NOMO-1 treated with DMSO at 0.1 percent for 48 hours (cell line): Measurements from ENCODE around the gene BSG.
A peak's percentile ranks its signal among the peaks of the same experiment; 100 is the strongest.
"Not testable (repeated sequence)": the region's sequence is repeated elsewhere in the genome, so short reads cannot be mapped to it uniquely, and the experiment has no call there.

Source experiments
- DNase-seq: peaks from one replicate; lab custom pipeline; 2025; ENCODE audit not compliant: unreplicated experiment; lab: John Stamatoyannopoulos, UW

Gene BSG

GRCh38 chr19:602391-603301 is 30.2 kb downstream of the BSG start:
- DNase-seq, result no peak

DNA sequence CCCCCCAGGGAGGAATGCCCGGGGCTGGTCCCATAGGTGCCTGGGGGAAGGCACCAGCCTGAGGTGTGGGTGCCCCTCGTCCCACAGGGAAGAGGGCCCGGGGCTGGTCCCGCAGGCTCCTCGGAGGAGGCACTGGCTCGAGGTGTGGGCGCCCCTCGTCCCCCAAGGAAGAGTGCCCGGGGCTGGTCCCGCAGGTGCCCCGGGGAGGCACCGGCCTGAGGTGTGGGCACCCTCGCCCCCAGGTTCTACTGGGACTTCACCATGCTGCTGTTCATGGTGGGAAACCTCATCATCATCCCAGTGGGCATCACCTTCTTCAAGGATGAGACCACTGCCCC is 30.9 kb downstream of the BSG start:
- DNase-seq, result not testable (repeated sequence)

- not testable (repeated sequence) for DNase-seq
Observed at GRCh38 chr19:603779-604178, 31.4 kb downstream of the BSG start.

DNA sequence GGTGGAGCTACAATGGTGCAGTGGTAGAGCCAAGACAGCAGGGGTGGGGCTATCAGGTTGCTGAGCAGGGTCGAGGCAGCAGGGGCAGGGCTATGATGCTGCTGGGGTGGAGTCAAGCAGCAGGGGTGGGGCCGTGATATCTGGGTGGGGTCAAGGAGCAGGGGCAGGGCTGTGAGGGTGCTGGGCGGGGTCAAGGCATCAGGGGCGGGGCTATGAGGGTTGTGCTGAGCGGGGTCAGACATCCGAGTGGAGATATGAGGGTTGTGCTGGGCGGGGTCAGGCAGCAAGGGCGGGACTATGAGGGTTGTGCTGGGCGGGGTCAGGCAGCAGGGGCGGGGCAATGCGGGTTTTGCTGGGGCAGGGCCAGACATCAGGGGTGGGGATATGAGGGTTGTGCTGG is 32.0 kb downstream of the BSG start:
- DNase-seq, result no peak

DNA sequence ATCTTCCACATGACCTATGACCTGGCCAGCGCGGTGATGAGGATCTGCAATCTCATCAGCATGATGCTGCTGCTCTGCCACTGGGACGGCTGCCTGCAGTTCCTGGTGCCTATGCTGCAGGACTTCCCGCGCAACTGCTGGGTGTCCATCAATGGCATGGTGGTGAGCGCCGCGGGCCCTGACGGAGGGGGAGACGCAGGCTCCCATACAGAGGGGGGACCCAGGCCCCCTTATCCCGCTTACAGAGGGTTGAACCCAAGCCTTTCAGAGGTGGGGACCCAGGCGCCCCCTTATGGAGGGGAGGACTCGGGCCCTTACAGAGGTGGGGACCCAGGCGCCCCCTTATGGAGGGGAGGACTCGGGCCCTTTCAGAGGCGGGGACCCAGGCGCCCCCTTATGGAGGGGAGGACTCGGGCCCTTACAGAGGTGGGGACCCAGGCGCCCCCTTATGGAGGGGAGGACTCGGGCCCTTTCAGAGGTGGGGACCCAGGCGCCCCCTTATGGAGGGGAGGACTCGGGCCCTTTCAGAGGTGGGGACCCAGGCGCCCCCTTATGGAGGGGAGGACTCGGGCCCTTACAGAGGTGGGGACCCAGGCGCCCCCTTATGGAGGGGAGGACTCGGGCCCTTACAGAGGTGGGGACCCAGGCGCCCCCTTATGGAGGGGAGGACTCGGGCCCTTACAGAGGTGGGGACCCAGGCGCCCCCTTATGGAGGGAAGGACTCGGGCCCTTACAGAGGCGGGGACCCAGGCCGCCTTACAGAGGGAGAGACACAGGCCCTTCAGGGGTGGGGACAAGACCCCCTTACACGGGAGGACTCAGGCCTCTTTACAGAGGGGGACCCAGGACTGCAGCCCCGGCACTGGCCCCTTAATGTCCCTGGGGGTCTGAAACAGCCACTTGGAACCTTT is 32.9 kb downstream of the BSG start:
- DNase-seq, result not testable (repeated sequence)

- no peak for DNase-seq
Observed at GRCh38 chr19:607301-608154, 35.1 kb downstream of the BSG start.

DNA sequence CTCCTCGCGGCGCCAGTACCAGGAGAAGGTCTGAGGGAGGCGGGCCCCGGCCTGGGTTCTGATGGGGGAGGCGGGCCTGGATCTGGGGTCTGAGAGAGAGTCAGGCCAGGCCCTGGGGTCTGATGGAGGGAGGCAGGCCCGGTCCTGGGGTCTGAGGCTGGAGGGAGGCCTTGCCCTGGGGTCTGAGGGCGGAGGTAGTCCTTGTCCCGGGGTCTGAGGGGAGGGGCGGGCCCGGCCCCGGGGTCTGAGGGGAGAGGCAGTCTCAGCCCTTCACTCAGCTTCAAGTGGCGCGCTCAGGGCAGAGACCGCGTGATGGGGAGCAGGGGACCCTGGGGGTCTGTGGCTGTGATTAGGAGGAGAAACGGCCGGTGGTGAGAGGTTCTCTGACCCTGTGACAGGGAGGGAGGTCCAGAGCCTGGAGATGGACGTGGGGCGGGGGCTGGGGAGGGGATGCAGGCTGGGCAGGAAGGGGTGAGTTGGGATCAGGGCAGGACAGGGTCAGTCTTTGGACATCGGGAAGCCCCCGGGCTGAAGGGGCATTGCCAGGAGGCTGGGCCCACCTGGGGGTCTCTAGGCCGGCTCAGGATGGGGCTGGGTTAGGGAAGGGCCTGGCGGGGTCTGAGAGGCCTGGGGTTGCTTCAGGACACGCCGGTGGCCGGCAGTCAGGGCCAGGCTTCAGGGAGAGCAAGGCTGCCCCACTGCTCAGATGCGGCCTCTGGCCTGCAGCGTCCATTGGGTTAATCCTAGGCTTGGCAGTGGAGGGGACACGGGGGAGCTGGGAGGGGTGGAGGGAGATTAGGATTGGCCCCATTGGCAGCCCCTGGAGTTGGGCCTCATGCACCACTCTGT is 36.0 kb downstream of the BSG start:
- no peak for DNase-seq

DNA sequence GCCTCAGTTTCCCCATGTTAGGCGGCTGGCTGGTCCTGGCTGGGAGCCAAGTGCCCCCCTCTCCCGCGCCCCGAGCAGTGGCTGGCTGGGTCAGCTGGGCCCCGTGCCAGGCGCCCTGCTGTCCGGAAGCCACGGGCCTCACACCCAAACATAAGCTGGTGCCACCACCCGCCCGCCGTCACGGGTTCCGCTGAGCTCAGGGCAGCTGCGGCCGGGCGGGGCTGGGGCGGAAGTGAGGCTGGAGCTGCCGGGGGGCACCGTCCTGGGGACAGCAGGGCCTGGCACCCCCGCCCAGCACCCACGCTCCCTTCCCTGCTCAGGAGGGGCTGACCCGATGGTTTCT is 36.6 kb downstream of the BSG start:
- DNase-seq, result peak; percentile 31

- DNase-seq, result no peak
Observed at GRCh38 chr19:610071-610800, 37.8 kb downstream of the BSG start.

DNA sequence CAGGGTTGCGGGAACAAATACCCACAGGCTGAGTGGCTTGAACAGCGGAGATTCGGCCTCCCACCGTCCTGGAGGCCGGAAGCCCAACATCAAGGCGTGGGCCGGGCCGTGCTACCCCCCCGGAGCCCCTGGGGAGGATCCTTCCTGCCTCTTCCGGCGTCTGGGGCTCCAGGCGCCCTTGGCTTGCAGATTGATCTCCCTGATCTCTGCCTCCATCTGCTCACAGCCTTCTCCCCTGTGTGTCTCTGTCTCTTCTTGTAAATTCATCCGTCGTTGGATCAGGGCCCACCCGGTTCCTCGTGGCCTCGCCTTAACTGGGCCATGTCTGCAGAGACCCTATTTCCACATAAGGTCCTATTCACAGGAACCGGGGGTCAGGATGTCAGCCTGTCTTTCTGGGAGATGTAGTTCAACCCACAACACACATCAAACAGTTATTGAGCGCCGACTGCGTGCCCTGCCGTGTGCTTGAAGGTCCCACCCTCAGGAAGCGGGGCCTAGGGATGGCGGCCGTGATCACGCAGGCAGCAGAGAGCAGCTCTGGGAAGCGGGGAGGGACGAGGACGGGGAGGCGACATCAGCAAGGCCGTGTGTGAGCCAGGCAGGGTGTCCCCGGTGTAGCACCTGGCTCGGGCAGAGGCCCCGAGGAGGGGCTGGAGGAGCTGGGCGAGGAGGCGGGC is 38.5 kb downstream of the BSG start:
- DNase-seq, result no peak

- no peak for DNase-seq
Observed at GRCh38 chr19:611481-611868, 39.1 kb downstream of the BSG start.

- DNase-seq, result no peak
Observed at GRCh38 chr19:612941-613340, 40.5 kb downstream of the BSG start.

DNA sequence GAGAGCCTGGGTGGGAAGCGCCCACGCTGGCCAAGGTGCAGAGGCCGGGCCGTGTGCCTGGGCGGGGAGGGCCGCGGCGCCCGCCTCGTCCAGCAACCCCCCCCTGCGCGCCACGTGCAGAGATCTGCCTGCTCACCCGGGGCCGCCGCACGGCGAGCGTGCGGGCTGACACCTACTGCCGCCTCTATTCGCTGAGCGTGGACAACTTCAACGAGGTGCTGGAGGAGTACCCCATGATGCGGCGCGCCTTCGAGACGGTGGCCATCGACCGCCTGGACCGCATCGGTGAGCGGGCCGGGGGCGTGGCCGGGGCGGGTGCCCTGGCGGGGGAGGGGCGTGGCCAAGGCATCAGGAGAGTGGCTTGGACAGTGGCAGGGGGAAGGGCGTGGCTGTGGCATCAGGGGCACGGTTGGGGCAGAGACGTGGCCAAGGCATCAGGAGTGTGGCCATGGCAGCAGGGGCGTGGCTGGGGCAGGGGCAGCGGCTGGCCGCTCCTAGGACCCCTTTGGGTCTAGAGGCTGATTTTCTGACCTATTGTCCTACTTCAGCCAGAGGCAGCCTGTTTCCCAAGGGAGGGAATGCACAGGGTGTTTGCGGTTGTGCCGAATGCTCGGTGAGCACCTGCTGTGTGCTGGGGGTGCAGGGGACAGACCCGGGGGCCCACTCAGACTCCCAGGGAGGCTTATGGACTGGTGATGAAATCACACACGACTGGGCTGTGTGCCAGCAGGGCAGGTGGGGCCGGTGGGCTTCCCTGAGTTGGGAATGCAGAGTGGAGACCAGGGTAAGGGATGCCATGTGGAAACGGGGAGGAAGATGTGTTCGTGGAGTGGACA is 41.6 kb downstream of the BSG start:
- no peak for DNase-seq

DNA sequence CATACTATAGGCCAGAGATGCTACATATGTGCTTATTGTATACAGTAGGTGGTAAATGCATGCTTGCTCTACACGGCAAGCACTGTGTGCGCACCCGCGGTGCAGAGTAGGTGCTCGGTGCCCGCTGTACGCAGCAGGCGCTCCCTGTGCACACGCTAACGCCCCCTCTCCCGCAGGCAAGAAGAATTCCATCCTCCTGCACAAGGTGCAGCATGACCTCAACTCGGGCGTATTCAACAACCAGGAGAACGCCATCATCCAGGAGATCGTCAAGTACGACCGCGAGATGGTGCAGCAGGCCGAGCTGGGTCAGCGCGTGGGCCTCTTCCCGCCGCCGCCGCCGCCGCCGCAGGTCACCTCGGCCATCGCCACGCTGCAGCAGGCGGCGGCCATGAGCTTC is 43.2 kb downstream of the BSG start:
- DNase-seq, result no peak

- DNase-seq, result no peak
Observed at GRCh38 chr19:616062-616700, 43.8 kb downstream of the BSG start.

DNA sequence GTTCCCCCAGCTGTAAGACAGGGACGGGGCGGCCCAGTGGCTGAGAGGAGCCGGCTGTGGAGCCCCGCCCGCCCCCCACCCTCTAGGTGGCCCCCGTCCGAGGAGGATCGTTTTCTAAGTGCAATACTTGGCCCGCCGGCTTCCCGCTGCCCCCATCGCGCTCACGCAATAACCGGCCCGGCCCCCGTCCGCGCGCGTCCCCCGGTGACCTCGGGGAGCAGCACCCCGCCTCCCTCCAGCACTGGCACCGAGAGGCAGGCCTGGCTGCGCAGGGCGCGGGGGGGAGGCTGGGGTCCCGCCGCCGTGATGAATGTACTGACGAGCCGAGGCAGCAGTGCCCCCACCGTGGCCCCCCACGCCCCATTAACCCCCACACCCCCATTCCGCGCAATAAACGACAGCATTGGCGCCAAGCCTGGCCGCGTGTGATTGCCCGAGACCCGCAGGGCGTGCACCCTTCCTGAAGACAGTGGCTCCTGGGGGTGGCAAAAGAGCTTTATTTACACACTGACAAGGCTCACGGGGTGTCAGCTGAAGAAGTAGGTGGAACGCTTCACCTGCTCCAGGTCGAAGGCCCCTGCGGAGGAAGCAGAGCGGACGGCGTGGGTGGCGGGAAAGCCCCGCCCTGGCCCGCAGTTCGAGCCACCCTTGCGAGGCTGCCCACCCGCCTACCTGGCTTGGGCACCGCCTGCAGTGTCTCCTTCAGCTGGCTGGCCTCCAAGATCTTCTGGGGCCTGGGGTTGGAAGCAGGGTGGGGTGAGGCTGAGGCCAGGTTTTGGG is 44.5 kb downstream of the BSG start:
- no peak for DNase-seq
